Measurements from ENCODE around the gene ZCCHC10.
A peak's percentile ranks its signal among the peaks of the same experiment; 100 is the strongest.
"Not testable (repeated sequence)": the region's sequence is repeated elsewhere in the genome, so short reads cannot be mapped to it uniquely, and the experiment has no call there.

Gene ZCCHC10

DNA sequence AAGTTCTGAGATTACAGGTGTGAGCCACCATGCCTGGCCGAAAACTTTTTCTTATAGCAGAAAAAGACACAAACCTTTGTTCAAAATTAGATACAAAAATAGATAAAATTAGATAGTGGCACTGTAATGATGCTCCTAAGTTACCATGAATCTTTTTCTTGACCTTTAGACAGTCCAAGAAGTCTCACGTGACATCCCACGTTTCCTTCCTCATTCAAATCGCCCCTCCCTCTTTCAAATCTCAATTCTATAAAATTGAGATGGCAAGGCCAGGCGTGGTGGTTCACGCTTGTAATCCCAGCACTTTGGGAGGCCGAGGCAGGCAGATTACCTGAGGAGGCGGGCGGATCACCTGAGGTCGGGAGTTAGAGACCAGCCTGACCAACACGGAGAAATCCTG, 7.7 kb upstream of the ZCCHC10 start:
- POLR2A ChIA-PET = interaction anchor here (5.2 kb wide), 1 partner anchor 17 kb away, joined by 50 read pairs; the partner anchor contains the start of gene HSPA4
- CTCF ChIA-PET = no interaction called here
- DNase-seq (ENCODE audit: extremely low spot score) = no peak
- no peak for TF ChIP-seq L3MBTL2 (conservative IDR thresholded peaks at IDR 0.05)

DNA sequence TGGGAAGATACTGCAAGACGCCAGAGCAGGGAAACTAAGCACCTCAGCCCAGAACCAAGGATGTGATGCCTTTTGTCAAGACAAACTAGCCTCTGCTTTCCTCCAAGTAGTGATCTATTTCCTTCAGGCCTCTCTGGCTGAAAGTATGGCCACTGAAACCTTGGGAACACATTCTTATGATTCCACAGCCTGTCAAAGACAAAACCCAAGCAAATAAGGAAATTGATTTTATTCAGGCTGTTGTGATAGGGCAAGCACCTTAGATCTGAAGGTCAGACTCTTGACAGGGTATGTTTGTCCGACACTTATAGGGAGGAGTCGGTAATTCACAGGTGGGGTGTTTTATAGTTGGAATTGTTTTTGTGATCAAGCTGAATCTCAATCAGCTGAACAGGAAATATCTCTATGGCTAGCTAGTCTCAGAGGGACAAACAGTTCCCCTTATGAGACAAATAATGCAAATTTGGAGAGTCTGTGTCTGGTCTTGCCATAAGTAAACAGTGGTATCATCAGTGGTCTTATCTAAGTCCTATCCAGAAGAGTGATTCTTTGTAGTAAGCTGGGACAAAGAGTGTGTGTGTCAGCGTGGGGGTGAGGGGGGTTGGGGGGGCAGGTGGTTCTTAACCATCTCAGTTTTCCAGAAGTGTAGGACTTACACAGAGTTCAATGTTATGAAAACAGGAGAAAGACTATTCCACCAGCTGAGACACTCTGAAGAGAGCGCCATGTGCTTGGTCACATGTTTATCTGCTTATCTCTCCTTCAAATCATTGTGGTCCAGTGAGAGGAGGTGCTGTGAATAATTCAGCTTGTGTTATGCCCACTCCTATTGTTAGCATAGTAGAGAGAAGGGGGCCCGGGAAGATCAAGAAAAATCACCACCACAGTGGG, 6.7 kb upstream of the ZCCHC10 start:
- TF ChIP-seq CTBP1 (IDR thresholded peaks at IDR 0.05; ENCODE audit: borderline replicate concordance) = no peak
- TF ChIP-seq ZNF384 (IDR thresholded peaks at IDR 0.05) = no peak
- peak; percentile 35; the same call in 1 of the 2 replicates for TF ChIP-seq L3MBTL2 (conservative IDR thresholded peaks at IDR 0.05)
- ChIA-PET CTCF (interaction anchor here (0.6 kb wide), 2 partner anchors 11 to 213 kb away, joined by 3 read pairs; no protein-coding TSS in a partner anchor), POLR2A (interaction anchor here (1.2 to 5.2 kb wide), 2 partner anchors 18 to 70 kb away, joined by 3 to 50 read pairs; partner anchors contain the start of genes AFF4 and HSPA4)
- DNase-seq (ENCODE audit: extremely low spot score) = no peak

DNA sequence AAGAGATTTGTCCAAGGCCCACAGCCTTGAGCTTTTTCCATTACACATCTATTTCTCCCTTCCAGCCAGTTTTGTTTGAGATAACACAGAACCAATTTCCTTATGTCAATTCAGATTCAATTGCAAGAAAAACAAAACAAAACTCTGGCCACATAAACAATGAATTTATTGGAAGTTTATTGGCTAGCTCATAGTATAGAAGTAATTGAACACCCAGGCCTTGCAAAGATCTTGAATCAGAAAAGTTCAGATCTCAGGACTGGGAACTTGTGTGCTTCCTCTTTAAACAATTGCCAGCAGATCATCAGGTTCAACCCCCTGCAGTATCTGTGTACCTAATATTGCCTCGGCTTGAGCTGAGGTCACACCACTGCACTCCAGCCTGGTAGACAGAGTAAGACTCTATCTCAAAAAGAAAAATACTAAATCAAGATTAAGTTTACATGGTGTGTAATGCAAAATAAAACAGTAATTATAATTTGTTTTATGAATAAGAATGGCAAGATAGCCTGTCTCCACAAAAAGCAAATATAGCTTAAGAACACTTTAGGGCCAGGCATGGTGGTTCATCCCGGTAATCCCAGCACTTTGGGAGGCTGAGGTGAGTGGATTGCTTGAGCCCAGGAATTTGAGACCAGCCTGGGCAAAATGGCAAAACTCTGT, 4.1 kb upstream of the ZCCHC10 start:
- no peak for DNase-seq (ENCODE audit: extremely low spot score)
- ChIA-PET POLR2A (interaction anchor here (1.0 to 5.2 kb wide), 3 partner anchors 11 to 67 kb away, joined by 3 to 50 read pairs (median 8); partner anchors contain the start of genes AFF4 and HSPA4), CTCF (interaction anchor here (0.9 to 1.0 kb wide), 2 partner anchors 10 to 13 kb away, joined by 3 to 5 read pairs; no protein-coding TSS in a partner anchor)
- TF ChIP-seq ZNF384 (IDR thresholded peaks at IDR 0.05) (no peak), BHLHE40 (IDR thresholded peaks at IDR 0.05; ENCODE audit: borderline replicate concordance) (no peak), FOXA1 (IDR thresholded peaks at IDR 0.05) (0 out of 2 replicates have a peak, but pooled peaks have one; percentile 24), SUZ12 (IDR thresholded peaks at IDR 0.05) (no peak), CTBP1 (IDR thresholded peaks at IDR 0.05; ENCODE audit: borderline replicate concordance) (peak; percentile 72), SP1 (IDR thresholded peaks at IDR 0.05) (no peak), FOXK2 (IDR thresholded peaks at IDR 0.05) (no peak)

DNA sequence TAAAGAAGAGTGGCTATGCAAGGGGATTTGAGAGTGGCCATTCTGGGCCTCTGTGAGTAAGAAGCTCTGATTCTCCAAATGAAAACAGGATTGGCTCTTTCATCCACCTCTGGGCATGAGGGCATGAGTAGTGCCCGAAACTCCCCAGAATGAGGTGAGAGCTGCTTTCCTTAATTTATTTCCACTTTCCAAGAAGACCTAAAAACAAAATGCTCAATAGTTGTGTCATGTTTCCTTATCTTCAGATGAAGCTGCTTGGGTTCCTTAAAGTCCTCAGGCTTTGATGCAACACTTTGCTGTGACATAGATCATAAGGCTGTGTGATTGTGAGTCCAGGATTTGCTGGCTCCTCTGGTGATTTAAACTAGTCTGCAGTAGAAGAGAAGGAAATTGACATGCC, 3.1 kb upstream of the ZCCHC10 start:
- TF ChIP-seq LEF1 (IDR thresholded peaks at IDR 0.05; ENCODE audit: borderline replicate concordance) = no peak
- TF ChIP-seq FOXA1 (IDR thresholded peaks at IDR 0.05) = no peak
- TF ChIP-seq ELF4 (IDR thresholded peaks at IDR 0.05) = no peak
- TF ChIP-seq NFRKB (IDR thresholded peaks at IDR 0.05) = no peak
- no peak for TF ChIP-seq TARDBP (IDR thresholded peaks at IDR 0.05)
- no peak for TF ChIP-seq SP1 (IDR thresholded peaks at IDR 0.05)
- no peak for TF ChIP-seq ARNT (IDR thresholded peaks at IDR 0.05)
- TF ChIP-seq BHLHE40 (IDR thresholded peaks at IDR 0.05; ENCODE audit: borderline replicate concordance) = no peak
- no peak for TF ChIP-seq FOXM1 (IDR thresholded peaks at IDR 0.05; ENCODE audit: borderline replicate concordance)
- TF ChIP-seq CTBP1 (IDR thresholded peaks at IDR 0.05; ENCODE audit: borderline replicate concordance) = no peak
- TF ChIP-seq, protein P1, sequence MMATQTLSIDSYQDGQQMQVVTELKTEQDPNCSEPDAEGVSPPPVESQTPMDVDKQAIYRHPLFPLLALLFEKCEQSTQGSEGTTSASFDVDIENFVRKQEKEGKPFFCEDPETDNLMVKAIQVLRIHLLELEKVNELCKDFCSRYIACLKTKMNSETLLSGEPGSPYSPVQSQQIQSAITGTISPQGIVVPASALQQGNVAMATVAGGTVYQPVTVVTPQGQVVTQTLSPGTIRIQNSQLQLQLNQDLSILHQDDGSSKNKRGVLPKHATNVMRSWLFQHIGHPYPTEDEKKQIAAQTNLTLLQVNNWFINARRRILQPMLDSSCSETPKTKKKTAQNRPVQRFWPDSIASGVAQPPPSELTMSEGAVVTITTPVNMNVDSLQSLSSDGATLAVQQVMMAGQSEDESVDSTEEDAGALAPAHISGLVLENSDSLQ (IDR thresholded peaks at IDR 0.05) = no peak
- POLR2A ChIA-PET = interaction anchor here (2.1 to 5.2 kb wide), 2 partner anchors 22 to 66 kb away, joined by 8 to 50 read pairs; partner anchors contain the start of genes AFF4 and HSPA4
- CTCF ChIA-PET = interaction anchor here (1.0 kb wide), 1 partner anchor 9 kb away, joined by 3 read pairs; no protein-coding TSS in a partner anchor
- DNase-seq (ENCODE audit: extremely low spot score) = no peak

DNA sequence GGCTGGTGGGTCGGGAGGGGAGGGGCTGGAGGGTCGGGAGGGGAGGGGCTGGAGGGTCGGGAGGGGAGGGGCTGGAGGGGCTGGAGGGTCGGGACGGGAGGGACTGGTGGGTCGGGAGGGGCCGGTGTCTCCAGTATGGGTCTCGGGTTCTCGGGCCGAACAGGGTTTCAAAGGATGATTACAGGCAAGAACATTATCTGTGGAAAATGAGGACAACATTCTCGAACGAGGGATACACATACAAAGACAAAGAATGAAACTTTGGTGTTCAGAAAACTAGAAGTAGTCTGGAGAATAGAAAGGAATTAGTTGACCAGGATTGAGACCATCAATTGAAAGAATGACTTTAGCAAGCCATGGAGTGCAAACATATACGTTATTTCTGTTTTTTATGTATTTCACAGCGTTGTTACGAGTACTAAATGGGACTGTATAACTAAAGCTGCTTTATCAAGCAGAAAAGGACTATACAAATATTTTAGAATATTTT, 360 bp upstream of the ZCCHC10 start:
- TF ChIP-seq ARNT (IDR thresholded peaks at IDR 0.05) (no peak), ELF4 (IDR thresholded peaks at IDR 0.05) (no peak), HDGF (IDR thresholded peaks at IDR 0.05; ENCODE audit: borderline replicate concordance) (no peak), FOXK2 (IDR thresholded peaks at IDR 0.05) (no peak), CTBP1 (IDR thresholded peaks at IDR 0.05; ENCODE audit: borderline replicate concordance) (no peak), ZNF384 (IDR thresholded peaks at IDR 0.05) (no peak), L3MBTL2 (conservative IDR thresholded peaks at IDR 0.05) (no peak), NFRKB (IDR thresholded peaks at IDR 0.05) (no peak), LEF1 (IDR thresholded peaks at IDR 0.05; ENCODE audit: borderline replicate concordance) (no peak)
- CTCF ChIA-PET = interaction anchor here (0.6 to 0.7 kb wide), 2 partner anchors 12 to 18 kb away, joined by 3 to 7 read pairs; no protein-coding TSS in a partner anchor
- POLR2A ChIA-PET = interaction anchor here (0.6 to 1.9 kb wide), 3 partner anchors 17 to 25 kb away, joined by 3 to 17 read pairs (median 4); partner anchors contain the start of gene HSPA4
- DNase-seq (ENCODE audit: extremely low spot score) = no peak

DNA sequence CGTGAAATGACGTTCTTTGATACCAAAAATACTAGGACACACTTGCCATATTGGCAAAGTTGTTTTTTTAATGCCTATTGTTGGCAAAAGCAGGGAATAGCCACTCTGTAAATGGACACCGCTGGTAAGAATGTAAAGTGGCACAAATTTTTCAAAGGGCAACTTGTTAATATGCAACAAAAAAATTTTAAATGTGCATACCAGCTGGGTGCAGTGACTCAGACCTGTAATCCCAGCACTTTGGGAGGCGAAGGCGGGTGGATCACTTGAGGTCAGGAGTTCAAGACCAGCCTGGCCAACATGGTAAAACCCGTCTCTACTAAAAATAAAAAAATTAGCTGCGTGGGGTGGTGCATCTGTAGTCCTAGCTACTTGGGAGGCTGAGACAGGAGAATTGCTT, 6.9 kb downstream of the ZCCHC10 start:
- CTCF ChIA-PET; DNase-seq (ENCODE audit: extremely low spot score); POLR2A ChIA-PET: not testable (repeated sequence)

DNA sequence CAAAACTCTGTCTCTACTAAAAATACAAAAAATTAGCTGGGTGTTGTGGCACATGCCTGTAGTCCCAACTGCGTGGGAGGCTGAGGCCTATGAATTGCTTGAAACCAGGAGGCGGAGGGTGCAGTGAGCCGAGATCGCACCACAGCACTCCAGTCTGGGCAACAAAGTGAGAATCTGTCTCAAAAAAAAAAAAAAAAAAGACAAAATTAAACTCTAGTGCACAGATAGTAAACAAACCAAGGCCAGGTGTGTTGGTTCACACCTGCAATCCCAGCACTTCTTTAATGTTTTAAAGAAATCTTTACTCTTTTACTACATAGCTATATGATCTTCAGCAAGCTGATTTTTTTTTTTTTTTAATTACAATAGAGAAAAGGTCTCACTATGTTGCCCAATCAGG, 8.4 kb downstream of the ZCCHC10 start:
- POLR2A ChIA-PET = interaction anchor here (2.3 kb wide), 1 partner anchor 8 kb away, joined by 7 read pairs; the partner anchor contains the start of gene ZCCHC10
- no peak for DNase-seq (ENCODE audit: extremely low spot score)
- CTCF ChIA-PET = no interaction called here
- TF ChIP-seq SP1 (IDR thresholded peaks at IDR 0.05) (no peak), ARNT (IDR thresholded peaks at IDR 0.05) (no peak), HDGF (IDR thresholded peaks at IDR 0.05; ENCODE audit: borderline replicate concordance) (no peak), SUZ12 (IDR thresholded peaks at IDR 0.05) (no peak), L3MBTL2 (conservative IDR thresholded peaks at IDR 0.05) (no peak), FOXA1 (IDR thresholded peaks at IDR 0.05) (no peak), ELF4 (IDR thresholded peaks at IDR 0.05) (no peak), NFRKB (IDR thresholded peaks at IDR 0.05) (no peak), FOXM1 (IDR thresholded peaks at IDR 0.05; ENCODE audit: borderline replicate concordance) (no peak), FOXK2 (IDR thresholded peaks at IDR 0.05) (no peak), CTBP1 (IDR thresholded peaks at IDR 0.05; ENCODE audit: borderline replicate concordance) (no peak), ZNF384 (IDR thresholded peaks at IDR 0.05) (no peak), TARDBP (IDR thresholded peaks at IDR 0.05) (no peak), BHLHE40 (IDR thresholded peaks at IDR 0.05; ENCODE audit: borderline replicate concordance) (no peak), LEF1 (IDR thresholded peaks at IDR 0.05; ENCODE audit: borderline replicate concordance) (no peak)
- TF ChIP-seq, protein P1 (IDR thresholded peaks at IDR 0.05) = no peak
